ENCODE measurements around the gene BNIPL.
A peak's percentile ranks its signal among the peaks of the same experiment; 100 is the strongest.

The BNIPL gene

DNA sequence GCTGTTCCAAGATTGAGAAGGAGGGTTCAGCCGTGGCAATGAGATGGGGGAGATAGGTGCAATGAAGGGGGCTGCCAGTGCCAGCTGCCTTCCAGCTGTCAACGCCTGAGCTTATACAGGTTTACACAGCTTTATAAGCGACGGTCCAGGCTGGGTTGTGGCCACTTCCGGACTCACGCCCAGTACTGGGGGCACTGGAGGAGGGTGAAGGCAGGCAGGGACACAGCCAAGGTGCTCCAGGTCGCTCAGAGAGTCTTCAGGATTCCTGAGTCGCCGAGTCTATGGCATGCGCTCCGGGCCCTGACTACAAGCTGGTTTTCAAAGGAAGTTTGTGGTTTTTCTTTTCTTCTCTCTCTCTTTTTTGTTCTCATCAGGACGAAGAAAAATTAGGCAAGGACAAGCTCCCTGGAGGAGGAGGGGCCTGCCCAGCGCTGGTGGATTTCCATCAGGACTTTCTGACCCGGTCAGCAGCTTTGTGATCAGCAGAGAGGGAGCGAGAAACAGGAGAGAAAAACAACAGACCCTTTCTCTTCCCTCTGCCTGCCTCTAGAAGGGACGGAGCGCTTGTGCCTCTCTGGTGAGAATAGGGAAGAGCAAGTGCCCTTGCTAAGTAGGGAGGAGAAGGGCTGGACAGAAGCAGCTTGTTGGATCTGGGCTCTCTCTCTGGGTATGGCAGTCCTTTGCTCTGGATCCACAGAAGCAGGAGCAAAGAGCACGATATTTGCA is 29.9 kb upstream of the BNIPL start, which contains the start of gene MINDY1:
MINDY1 (minus strand) TSS at position 576 of the 726 bp plus-strand sequence. CDS start 4,285 bp downstream, outside the sequence.
- no peak for DNase-seq (ENCODE audit: low read depth, low spot score)
- Histone ChIP-seq H3K9ac (ENCODE audit: insufficient read length) (peak within 1 kb of the TSS; percentile 85), H3K9me3 (ENCODE audit: low read depth, low read length) (no peaks in the 10 kb centered on the region), H3K36me3 (ENCODE audit: insufficient read depth, low read length) (0 out of 2 replicates have a peak, but pooled peaks cover 4% of the 10 kb centered on the region), H3K27ac (peak within 1 kb of the TSS; percentile 84), H3K4me3 (peak within 1 kb of the TSS; percentile 94)
- TF ChIP-seq POLR2AphosphoS5 (IDR thresholded peaks at IDR 0.05; ENCODE audit: borderline replicate concordance, low read depth, low read length) (peak; percentile 52; the same call in 1 of the 2 replicates), FOXP2 (optimal IDR thresholded peaks at IDR 0.05; ENCODE audit: control extremely low read depth, extremely low read length, insufficient read depth) (no peak)

DNA sequence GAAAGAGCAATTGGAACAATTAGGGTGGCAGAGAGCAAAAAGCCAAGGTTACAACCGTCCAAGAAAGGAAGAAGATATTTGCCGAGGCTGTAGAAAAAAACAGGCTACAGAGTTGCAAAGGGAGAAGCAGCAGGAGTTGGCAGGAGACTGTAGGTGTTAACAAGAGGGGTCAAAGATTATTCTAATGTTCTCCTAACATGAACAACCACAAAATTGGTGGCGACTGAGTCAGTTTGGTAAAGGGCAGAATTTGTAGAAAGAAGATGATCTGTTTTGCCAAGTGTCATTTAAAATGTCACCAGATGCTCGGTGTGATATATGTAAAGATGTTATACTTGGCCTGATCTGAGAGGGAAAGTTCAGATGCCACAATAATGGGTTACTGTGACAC is 28.5 kb upstream of the BNIPL start:
- no peaks in the 10 kb centered on the region for H3K9me3 ChIP-seq (ENCODE audit: low read depth, low read length)
- H3K36me3 ChIP-seq (ENCODE audit: insufficient read depth, low read length): 0 out of 2 replicates have a peak, but pooled peaks cover 4% of the 10 kb centered on the region
- peak overlapping the region; percentile 60 for H3K27ac ChIP-seq
- peak overlapping the region; percentile 2 for H3K9ac ChIP-seq (ENCODE audit: insufficient read length)
- H3K4me3 ChIP-seq: peak overlapping the region; percentile 94
- no peak for TF ChIP-seq EZH2 (IDR thresholded peaks at IDR 0.05)
- TF ChIP-seq FOXP2 (optimal IDR thresholded peaks at IDR 0.05; ENCODE audit: control extremely low read depth, extremely low read length, insufficient read depth): no peak
- TF ChIP-seq POLR2AphosphoS5 (IDR thresholded peaks at IDR 0.05; ENCODE audit: borderline replicate concordance, low read depth, low read length): no peak
- DNase-seq (ENCODE audit: low read depth, low spot score): no peak

GRCh38 chr1:151008244-151009205 is 27.9 kb upstream of the BNIPL start, which contains the start of gene PRUNE1:
PRUNE1 (plus strand) TSS chr1:151008449; CDS start chr1:151008633, 184 bp downstream.
- peak; percentile 66 for DNase-seq (ENCODE audit: low read depth, low spot score)
- Histone ChIP-seq H3K36me3 (ENCODE audit: insufficient read depth, low read length) (0 out of 2 replicates have a peak, but pooled peaks cover 4% of the 10 kb centered on the region), H3K9me3 (ENCODE audit: low read depth, low read length) (no peaks in the 10 kb centered on the region), H3K4me3 (peak within 1 kb of the TSS; percentile 94), H3K9ac (ENCODE audit: insufficient read length) (peak within 1 kb of the TSS; percentile 82), H3K27ac (peak within 1 kb of the TSS; percentile 60)
- TF ChIP-seq EZH2 (IDR thresholded peaks at IDR 0.05): no peak
- TF ChIP-seq FOXP2 (optimal IDR thresholded peaks at IDR 0.05; ENCODE audit: control extremely low read depth, extremely low read length, insufficient read depth): peak; percentile 95
- TF ChIP-seq POLR2AphosphoS5 (IDR thresholded peaks at IDR 0.05; ENCODE audit: borderline replicate concordance, low read depth, low read length): peak; percentile 69

DNA sequence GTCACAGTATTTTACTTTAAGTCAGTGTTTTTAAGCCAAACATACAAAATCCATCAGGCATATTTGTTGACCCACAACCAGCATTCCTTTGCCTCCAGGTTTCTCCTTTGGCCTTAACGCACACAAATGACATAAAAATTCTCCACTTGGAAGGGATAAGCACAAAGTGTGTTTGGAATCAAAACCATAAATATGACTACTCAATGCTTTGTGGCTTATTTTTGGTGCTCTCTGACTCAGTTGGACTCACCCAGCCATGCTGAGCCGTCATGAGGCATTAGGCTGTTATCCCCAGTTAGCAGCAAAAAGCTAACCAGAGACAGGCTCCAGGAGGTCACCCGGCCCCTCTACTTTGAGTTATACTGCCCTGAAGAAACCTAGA is 27.2 kb upstream of the BNIPL start:
- peak overlapping the region; percentile 82 for H3K9ac ChIP-seq (ENCODE audit: insufficient read length)
- TF ChIP-seq POLR2AphosphoS5 (IDR thresholded peaks at IDR 0.05; ENCODE audit: borderline replicate concordance, low read depth, low read length): no peak
- TF ChIP-seq FOXP2 (optimal IDR thresholded peaks at IDR 0.05; ENCODE audit: control extremely low read depth, extremely low read length, insufficient read depth): no peak
- no peak for TF ChIP-seq EZH2 (IDR thresholded peaks at IDR 0.05)
- H3K4me3 ChIP-seq: peak overlapping the region; percentile 94
- H3K36me3 ChIP-seq (ENCODE audit: insufficient read depth, low read length): 0 out of 2 replicates have a peak, but pooled peaks cover 4% of the 10 kb centered on the region
- H3K9me3 ChIP-seq (ENCODE audit: low read depth, low read length): no peaks in the 10 kb centered on the region
- no peak overlapping the region; the same call in 1 of the 2 replicates for H3K27ac ChIP-seq
- no peak for DNase-seq (ENCODE audit: low read depth, low spot score)

DNA sequence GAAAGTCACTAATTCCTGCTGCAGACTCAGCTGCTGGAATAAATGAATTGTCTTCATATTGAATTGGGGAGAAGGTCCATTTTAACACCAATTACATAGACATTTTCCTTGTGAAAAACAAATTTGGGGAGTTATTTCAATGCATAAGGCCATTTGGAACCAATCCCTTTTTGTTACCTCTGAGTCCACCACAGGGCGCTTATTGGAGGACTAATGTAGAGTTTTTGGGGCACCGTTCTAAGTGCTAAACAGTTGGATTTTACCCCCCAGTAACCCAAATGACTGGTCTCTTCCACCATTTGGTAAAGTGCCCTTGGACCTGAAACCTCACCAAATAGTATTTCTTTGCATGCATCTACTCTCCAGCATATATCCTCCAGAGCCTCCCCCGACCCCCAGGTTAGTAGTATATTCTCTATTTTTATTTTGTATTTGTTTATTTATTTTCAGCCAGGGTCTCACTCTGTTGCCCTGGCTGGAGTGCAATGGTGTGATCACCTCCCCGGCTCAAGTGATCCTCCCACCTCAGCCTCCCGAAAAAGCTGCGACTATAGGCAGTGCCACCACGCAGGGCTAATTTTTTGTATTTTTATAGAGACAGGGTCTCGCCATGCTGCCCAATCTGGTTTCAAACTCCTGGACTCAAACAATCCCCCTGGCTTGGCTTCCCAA is 26.6 kb upstream of the BNIPL start:
- Histone ChIP-seq H3K9ac (ENCODE audit: insufficient read length) (peak overlapping the region; percentile 82), H3K4me3 (peak overlapping the region; percentile 94), H3K27ac (no peak overlapping the region), H3K9me3 (ENCODE audit: low read depth, low read length) (no peaks in the 10 kb centered on the region), H3K36me3 (ENCODE audit: insufficient read depth, low read length) (0 out of 2 replicates have a peak, but pooled peaks cover 4% of the 10 kb centered on the region)
- TF ChIP-seq FOXP2 (optimal IDR thresholded peaks at IDR 0.05; ENCODE audit: control extremely low read depth, extremely low read length, insufficient read depth) (no peak), EZH2 (IDR thresholded peaks at IDR 0.05) (no peak), POLR2AphosphoS5 (IDR thresholded peaks at IDR 0.05; ENCODE audit: borderline replicate concordance, low read depth, low read length) (no peak)
- DNase-seq (ENCODE audit: low read depth, low spot score): no peak

GRCh38 chr1:151010346-151010726 is 26.1 kb upstream of the BNIPL start:
- H3K36me3 ChIP-seq (ENCODE audit: insufficient read depth, low read length): 0 out of 2 replicates have a peak, but pooled peaks cover 4% of the 10 kb centered on the region
- no peak overlapping the region for H3K9ac ChIP-seq (ENCODE audit: insufficient read length)
- H3K4me3 ChIP-seq: no peak overlapping the region
- no peak for DNase-seq (ENCODE audit: low read depth, low spot score)
- H3K9me3 ChIP-seq (ENCODE audit: low read depth, low read length): no peaks in the 10 kb centered on the region
- no peak overlapping the region for H3K27ac ChIP-seq
- TF ChIP-seq FOXP2 (optimal IDR thresholded peaks at IDR 0.05; ENCODE audit: control extremely low read depth, extremely low read length, insufficient read depth) (no peak), POLR2AphosphoS5 (IDR thresholded peaks at IDR 0.05; ENCODE audit: borderline replicate concordance, low read depth, low read length) (no peak), EZH2 (IDR thresholded peaks at IDR 0.05) (no peak)

- Histone ChIP-seq H3K27ac (peak overlapping the region; percentile 19; the same call in 1 of the 2 replicates), H3K9ac (ENCODE audit: insufficient read length) (no peak overlapping the region), H3K36me3 (ENCODE audit: insufficient read depth, low read length) (0 out of 2 replicates have a peak, but pooled peaks cover 4% of the 10 kb centered on the region), H3K4me3 (no peak overlapping the region), H3K9me3 (ENCODE audit: low read depth, low read length) (no peaks in the 10 kb centered on the region)
- DNase-seq (ENCODE audit: low read depth, low spot score): no peak
- TF ChIP-seq EZH2 (IDR thresholded peaks at IDR 0.05) (no peak), FOXP2 (optimal IDR thresholded peaks at IDR 0.05; ENCODE audit: control extremely low read depth, extremely low read length, insufficient read depth) (no peak), POLR2AphosphoS5 (IDR thresholded peaks at IDR 0.05; ENCODE audit: borderline replicate concordance, low read depth, low read length) (no peak)
Measured at GRCh38 chr1:151011154-151011850, 25.1 kb upstream of the BNIPL start.
